Natural killer cell treated with Interleukin-12 subunit alpha and Interleukin-12 subunit beta and Interleukin-15 and Interleukin-18, amount 100 ng/mL, for 72 hours (primary cell): Measurements from ENCODE around the gene ANKS4B. TPM values are rescaled to one million over a fixed set of nuclear protein-coding genes. Genes with fewer than 3 reads are reported as not detected.
"Not testable (repeated sequence)": the region's sequence is repeated elsewhere in the genome, so short reads cannot be mapped to it uniquely, and the experiment has no call there.

Experiments
- ATAC-seq, 2 donors: fragments of 150-1000 bp; cut with Tn5 transposase in 1 of 2; sonication (Bioruptor Pico), chemical (Tn5 transposase) in 1 of 2; 2 replicates each; pipeline ENCODE4 v1.10.0; 2021
- DNase-seq: peaks from one replicate; pipeline ENCODE4 v3.0.0; 2022; ENCODE audit warnings: low spot score
- H3K27ac Mint-ChIP-seq, 2 donors: 1 replicate in 1 of 2; 2 replicates in 1 of 2; pipeline ENCODE4 v1.8.0; 2022; ENCODE audit warnings: mixed read lengths in 2 of 2, mild to moderate bottlenecking in 1 of 2, moderate library complexity in 1 of 2
- H3K27me3 Mint-ChIP-seq, 2 donors: 1 replicate in 1 of 2; 2 replicates in 1 of 2; pipeline ENCODE4 v1.8.0; 2022; ENCODE audit warnings: mixed read lengths in 2 of 2
- H3K36me3 Mint-ChIP-seq: one replicate; pipeline ENCODE4 v1.8.0; 2022; ENCODE audit warnings: mixed read lengths
- H3K4me1 Mint-ChIP-seq, 2 donors: 1 replicate in 1 of 2; 2 replicates in 1 of 2; pipeline ENCODE4 v1.8.0; 2022; ENCODE audit warnings: low read depth in 2 of 2, mixed read lengths in 2 of 2, mild to moderate bottlenecking in 1 of 2
- H3K4me3 Mint-ChIP-seq: one replicate; pipeline ENCODE4 v1.8.0; 2022; ENCODE audit warnings: mixed read lengths
- H3K9me3 Mint-ChIP-seq: 2 replicates; pipeline ENCODE4 v1.8.0; 2022; ENCODE audit warnings: mixed read lengths
- total RNA-seq, 2 donors: library from RNA; stranded (reverse); gene quantifications; one replicate each; pipeline ENCODE4 v1.2.3, GENCODE V29; 2022

The ANKS4B gene, protein sequence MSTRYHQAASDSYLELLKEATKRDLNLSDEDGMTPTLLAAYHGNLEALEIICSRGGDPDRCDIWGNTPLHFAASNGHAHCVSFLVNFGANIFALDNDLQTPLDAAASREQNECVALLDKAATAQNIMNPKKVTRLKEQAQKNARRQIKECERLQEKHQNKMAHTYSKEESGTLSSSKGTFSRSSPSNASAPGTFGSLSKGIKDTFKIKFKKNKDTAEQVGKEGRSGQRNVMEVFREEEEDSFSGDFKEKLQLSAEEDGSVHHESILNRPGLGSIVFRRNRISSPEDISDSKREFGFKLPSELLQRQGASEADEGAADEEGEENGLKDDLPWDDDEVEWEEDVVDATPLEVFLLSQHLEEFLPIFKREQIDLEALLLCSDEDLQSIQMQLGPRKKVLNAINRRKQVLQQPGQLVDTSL
- total RNA-seq = not detected

DNA sequence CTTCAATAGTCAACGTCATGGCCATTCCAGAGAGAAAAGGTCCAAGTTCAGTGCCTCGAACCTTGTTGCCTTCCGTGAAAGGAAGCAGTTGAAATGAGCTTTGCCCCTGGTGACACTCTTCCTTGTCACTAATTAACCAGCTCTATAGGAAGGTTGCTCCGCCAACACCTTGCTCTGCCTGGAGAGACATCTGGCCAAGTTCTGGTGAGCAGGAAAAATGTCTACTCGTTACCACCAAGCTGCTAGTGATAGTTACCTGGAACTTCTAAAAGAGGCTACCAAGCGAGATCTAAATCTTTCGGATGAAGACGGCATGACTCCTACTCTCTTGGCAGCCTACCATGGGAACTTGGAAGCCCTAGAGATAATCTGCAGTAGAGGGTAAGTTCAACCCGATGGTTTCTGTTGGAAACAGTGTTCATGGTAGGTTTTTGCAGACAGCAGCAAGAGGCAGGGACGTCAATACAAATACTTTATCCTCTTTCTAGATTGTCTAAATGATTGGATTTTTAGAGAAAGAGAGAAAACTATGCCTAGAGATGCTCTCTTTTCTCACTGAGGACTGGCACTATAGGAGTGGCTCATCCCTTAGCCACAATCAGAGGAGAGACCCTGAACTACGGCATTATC, at the start of gene ANKS4B:
Gene ANKS4B, plus strand, starts transcription at position 179 of the 630 bp plus-strand sequence. Its CDS starts 39 bp downstream, at position 218.
- Mint-ChIP-seq H3K9me3 (no peaks in the 10 kb centered on the region), H3K4me3 (no peak within 1 kb of the TSS), H3K36me3 (no peaks in the 10 kb centered on the region), H3K27ac (no peak within 1 kb of the TSS), H3K4me1 (no peaks in the 10 kb centered on the region), H3K27me3 (peaks cover 31 to 70% of the 10 kb centered on the region in 2 donors)
- ATAC-seq (no peak), DNase-seq (no peak)

DNA sequence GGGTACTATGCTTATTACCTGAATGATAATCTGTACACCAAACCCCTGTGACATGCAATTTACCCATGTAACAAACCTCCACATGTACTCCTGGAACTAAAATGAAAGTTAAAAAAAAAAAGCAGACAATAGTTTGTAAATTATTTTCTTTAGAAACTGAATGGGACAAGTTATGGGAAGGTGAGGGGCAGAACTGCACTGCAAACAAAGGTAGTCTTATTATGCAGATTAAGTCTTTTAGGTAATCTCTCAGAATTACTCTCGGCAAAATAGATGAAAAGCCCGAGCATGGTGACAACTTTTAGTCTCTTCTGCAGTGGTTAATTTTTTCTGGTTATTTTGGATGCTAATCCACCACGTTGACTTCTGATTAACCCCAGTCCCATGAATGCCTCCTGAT, 49.5 kb upstream of the ANKS4B start:
- H3K4me3 Mint-ChIP-seq = no peak overlapping the region
- H3K27me3 Mint-ChIP-seq = no peaks in the 10 kb centered on the region
- H3K36me3 Mint-ChIP-seq = peaks cover 8% of the 10 kb centered on the region
- no peaks in the 10 kb centered on the region for H3K9me3 Mint-ChIP-seq
- ATAC-seq (no peak), DNase-seq (no peak)
- peaks cover 10 to 11% of the 10 kb centered on the region in 2 donors for H3K4me1 Mint-ChIP-seq
- H3K27ac Mint-ChIP-seq = no peak overlapping the region

DNA sequence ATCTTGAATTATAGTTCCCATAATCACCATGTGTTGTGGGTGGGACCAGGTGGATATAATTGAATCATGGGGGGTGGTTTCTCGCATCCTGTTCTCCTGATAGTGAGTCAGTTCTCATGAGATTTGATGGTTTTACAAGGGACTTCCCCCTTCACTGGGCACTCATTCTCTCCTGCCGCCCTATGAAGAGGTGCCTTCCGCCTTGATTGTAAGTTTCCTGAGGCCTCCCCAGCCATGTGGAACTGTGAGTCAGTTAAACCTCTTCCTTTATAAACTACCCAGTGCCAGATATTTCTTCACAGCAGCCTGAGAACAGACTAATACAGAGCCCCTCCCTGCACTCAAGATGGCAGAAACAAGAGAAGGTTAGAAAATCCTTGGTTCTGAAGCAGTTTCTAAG, 48.7 kb upstream of the ANKS4B start:
- H3K9me3 Mint-ChIP-seq = no peaks in the 10 kb centered on the region
- peaks cover 8% of the 10 kb centered on the region for H3K36me3 Mint-ChIP-seq
- DNase-seq (no peak), ATAC-seq (peak; percentile 50 to 61)
- no peak overlapping the region for H3K4me3 Mint-ChIP-seq
- no peak overlapping the region for H3K27ac Mint-ChIP-seq
- H3K4me1 Mint-ChIP-seq = peaks cover 10 to 11% of the 10 kb centered on the region in 2 donors
- H3K27me3 Mint-ChIP-seq = no peaks in the 10 kb centered on the region

DNA sequence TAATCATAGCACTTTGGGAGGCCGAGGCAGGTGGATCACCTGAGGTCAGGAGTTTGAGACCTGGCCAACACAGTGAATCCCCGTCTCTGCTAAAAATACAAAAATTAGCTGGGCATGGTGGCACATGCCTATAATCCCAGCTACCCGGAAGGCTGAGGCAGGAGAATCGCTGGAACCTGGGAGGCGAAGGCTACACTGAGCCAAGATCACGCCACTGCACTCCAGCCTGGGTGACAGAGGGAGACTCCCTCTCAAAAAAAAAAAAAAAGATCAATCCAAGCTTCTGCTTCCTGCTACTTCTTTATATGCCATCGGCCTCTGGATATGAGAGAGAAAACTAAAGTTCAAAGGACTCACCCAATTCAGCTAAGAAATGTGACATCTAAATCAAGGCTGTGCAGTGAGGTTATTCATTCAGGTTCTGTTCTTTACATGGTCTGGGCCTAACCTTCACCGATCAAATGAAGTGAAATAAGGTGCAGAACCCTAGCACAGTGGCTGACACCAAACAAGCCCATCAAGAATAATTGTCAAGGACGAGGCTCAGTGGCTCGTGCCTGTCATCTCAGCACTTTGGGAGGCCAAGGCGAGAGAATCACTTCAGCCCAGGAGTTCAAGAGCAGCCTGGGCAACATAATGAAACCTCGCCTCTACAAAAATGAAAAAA, 47.7 kb upstream of the ANKS4B start:
- peaks cover 10 to 11% of the 10 kb centered on the region in 2 donors for H3K4me1 Mint-ChIP-seq
- DNase-seq (no peak), ATAC-seq (no peak)
- peaks cover 8% of the 10 kb centered on the region for H3K36me3 Mint-ChIP-seq
- H3K27me3 Mint-ChIP-seq = no peaks in the 10 kb centered on the region
- H3K27ac Mint-ChIP-seq = no peak overlapping the region
- H3K9me3 Mint-ChIP-seq = no peaks in the 10 kb centered on the region
- no peak overlapping the region for H3K4me3 Mint-ChIP-seq

DNA sequence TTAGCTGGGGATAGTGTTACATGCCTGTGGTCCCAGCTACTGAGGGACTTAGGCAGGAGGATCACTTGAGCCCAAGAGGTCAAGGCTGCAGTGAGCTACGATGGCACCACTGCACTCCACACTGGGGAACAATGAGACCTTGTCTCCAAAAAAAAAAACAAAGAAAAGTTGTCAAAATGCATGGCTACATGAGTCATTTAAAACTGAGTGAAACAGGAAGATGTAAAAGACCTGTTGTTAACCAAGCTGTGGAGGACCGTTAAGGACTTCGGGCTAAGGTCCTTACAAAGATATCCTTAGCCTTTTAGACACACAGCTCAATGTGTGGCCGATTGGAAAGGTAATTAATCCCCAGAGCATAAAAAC, 47.2 kb upstream of the ANKS4B start:
- Mint-ChIP-seq H3K36me3 (peaks cover 3% of the 10 kb centered on the region), H3K4me3 (no peak overlapping the region), H3K4me1 (peaks cover 10 to 11% of the 10 kb centered on the region in 2 donors), H3K27me3 (peaks cover 0 to 1% of the 10 kb centered on the region in 2 donors), H3K27ac (no peak overlapping the region), H3K9me3 (no peaks in the 10 kb centered on the region)
- no peak for DNase-seq
- ATAC-seq = no peak

DNA sequence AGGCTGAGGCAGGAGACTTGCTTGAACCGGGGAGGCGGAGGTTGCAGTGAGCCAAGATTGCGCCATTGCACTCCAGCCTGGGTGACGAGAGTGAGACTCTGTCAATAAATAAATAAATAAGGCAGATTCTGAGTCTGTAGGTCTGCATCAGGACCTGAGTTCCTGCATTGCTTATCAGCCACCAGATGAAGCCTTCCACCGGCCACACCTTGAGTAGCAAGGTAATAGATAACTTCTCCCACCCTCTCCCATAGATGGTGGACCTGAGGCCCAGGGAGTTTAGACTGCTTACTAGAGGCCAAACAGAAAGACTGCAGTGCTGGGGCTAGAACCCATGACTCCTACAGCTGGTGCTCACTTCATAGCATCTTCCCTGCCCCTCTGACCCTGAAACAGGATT, 44.2 kb upstream of the ANKS4B start:
- Mint-ChIP-seq H3K27me3 (peaks cover under 1 to 12% of the 10 kb centered on the region in 2 donors), H3K4me1 (peaks cover 10 to 11% of the 10 kb centered on the region in 2 donors), H3K36me3 (no peaks in the 10 kb centered on the region), H3K27ac (no peak overlapping the region), H3K4me3 (no peak overlapping the region), H3K9me3 (no peaks in the 10 kb centered on the region)
- DNase-seq = no peak
- ATAC-seq = no peak

DNA sequence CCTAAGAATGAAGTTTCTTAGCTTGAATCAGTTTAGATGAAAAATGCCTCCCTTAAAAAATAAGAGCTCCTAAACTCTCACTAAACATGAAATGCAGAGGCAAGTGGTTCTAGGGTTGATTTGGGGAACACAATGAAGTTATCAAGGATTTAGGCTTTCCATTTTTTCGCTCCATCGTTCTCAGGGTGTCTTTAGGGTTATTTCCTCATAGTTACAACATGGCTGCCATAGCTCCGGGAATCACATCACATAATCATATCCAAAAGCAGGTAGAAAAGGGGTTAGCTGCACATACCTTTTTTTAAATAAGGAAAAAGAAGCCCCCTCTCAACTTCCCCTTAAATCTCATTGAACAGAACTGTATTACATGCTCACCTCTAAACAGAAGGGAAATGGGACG, 43.5 kb upstream of the ANKS4B start:
- Mint-ChIP-seq H3K4me1 (peaks cover 5 to 7% of the 10 kb centered on the region in 2 donors), H3K27me3 (peaks cover 8 to 15% of the 10 kb centered on the region in 2 donors)

DNA sequence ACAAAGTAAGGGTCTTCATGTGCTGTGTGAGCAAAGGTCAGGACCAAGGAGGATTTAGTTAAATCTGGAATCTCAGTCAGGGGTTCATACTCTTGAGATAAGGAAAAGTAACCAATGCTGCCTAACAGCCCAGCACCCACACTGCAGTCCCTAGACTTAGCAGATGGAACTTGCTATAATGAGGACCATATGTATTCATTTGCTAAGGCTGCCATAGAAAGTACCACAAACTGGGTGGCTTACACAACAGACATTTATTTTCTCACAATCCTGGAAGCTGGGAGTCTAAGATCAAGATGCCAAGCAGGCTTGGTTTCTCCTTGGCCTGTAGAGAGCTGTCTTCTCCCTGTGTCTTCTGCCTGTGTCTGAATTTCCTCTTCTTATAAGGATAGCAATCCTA, 42.9 kb upstream of the ANKS4B start:
- DNase-seq (no peak), ATAC-seq (no peak)
- Mint-ChIP-seq H3K36me3 (no peaks in the 10 kb centered on the region), H3K4me3 (no peak overlapping the region), H3K27me3 (peaks cover 8 to 15% of the 10 kb centered on the region in 2 donors), H3K9me3 (no peaks in the 10 kb centered on the region), H3K4me1 (peaks cover 5% of the 10 kb centered on the region in 2 donors), H3K27ac (no peak overlapping the region)

More for the DNA sequence above, 43.5 kb upstream of the ANKS4B start:
- Mint-ChIP-seq H3K36me3 (no peaks in the 10 kb centered on the region), H3K27ac (no peak overlapping the region), H3K9me3 (no peaks in the 10 kb centered on the region), H3K4me3 (no peak overlapping the region)
- DNase-seq (no peak), ATAC-seq (no peak)

DNA sequence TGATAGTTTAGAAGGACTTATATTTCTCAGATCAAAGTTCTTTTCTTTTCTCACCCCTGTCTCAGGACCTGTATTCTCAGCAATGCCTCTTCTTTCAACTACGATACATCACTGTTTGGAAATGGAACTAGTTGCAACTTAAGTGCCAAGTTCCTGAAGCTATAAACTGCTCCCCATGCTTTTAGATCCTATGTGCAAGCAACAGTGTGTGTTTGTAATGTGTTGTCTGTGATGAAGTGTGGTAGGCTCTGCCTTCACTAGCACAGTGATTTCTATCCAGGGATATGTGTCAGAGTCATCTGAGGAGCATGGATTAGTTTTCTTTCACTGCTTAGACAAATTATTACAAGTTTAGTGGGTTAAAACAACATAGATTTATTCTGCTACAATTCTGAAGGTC, 40.5 kb upstream of the ANKS4B start:
- no peaks in the 10 kb centered on the region for H3K36me3 Mint-ChIP-seq
- no peak for ATAC-seq
- H3K4me1 Mint-ChIP-seq = peaks cover 3 to 5% of the 10 kb centered on the region in 2 donors
- peaks cover 8 to 15% of the 10 kb centered on the region in 2 donors for H3K27me3 Mint-ChIP-seq
- no peak overlapping the region for H3K27ac Mint-ChIP-seq
- H3K4me3 Mint-ChIP-seq = no peak overlapping the region
- no peak for DNase-seq
- H3K9me3 Mint-ChIP-seq = no peaks in the 10 kb centered on the region

DNA sequence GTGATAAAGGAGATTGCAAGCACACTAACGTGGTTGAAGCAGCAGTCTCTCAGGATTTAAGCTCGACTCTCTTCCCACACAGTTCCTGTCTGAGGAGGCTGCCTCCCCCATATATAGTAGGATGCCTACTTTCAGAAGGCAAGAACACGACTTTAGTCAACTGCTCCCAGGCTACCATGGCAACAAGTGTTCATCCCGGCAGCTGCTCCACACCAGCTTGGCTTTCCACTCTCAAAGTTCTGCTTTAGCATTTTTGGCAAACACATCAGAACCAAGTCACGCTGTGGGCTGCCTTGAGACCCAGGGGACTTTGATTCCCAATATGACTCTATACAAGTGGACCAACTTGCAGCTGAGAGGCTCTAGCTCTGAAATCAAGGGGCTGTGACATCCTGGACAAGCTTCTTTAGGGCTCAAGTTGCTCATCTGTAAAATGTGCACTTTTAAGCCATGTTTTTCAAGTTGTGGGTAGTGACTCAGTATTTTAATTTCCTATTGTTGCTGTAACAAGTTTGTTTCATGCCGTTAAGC, 38.7 kb upstream of the ANKS4B start:
- Mint-ChIP-seq H3K27ac (no peak overlapping the region), H3K4me1 (no peaks in the 10 kb centered on the region), H3K4me3 (no peak overlapping the region), H3K36me3 (no peaks in the 10 kb centered on the region), H3K27me3 (peaks cover 16 to 26% of the 10 kb centered on the region in 2 donors), H3K9me3 (no peaks in the 10 kb centered on the region)
- no peak for DNase-seq
- no peak for ATAC-seq

DNA sequence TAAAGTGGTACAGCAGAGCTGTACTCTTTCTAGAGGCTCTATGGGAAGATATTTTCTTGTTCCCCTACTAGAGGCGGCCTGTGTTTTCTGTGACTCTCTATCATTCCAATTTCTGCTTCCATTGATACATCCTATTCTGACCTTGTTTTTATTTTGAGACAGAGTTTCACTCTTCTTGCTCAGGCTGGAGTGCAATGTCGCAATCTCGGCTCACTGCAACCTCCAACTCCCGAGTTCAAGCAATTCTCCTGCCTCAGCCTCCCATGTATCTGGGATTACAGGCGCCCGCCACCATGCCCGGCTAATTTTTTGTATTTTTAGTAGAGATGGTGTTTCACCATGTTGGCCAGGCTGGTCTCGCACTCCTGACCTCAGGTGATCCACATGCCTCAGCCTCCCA, 38.2 kb upstream of the ANKS4B start:
- not testable (repeated sequence) for H3K4me3 Mint-ChIP-seq, H3K9me3 Mint-ChIP-seq, DNase-seq, ATAC-seq, H3K4me1 Mint-ChIP-seq, H3K27ac Mint-ChIP-seq, H3K36me3 Mint-ChIP-seq
- H3K27me3 Mint-ChIP-seq = peaks cover 20 to 27% of the 10 kb centered on the region in 2 donors

DNA sequence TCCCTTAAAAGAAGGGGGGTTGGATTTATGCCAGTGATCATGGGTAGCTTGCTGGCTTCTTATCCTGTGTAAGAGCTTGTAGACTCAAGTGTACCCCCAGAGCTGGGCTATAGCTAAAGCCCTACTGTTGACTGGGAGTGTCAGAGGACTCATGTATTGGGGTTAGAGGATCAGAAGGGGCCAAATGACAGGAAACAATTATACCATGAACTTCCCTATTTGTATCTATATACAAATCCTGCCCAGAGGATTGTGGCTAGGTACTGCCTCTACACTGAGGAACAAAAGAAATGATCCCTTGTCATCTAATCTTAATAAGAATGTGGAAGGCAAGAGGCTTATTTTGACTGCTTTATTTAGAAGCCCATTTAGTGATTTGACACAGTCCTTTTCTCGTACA, 36.4 kb upstream of the ANKS4B start:
- no peaks in the 10 kb centered on the region for H3K36me3 Mint-ChIP-seq
- no peak for DNase-seq
- H3K4me1 Mint-ChIP-seq = no peaks in the 10 kb centered on the region
- no peaks in the 10 kb centered on the region for H3K9me3 Mint-ChIP-seq
- no peak overlapping the region for H3K27ac Mint-ChIP-seq
- no peak overlapping the region for H3K4me3 Mint-ChIP-seq
- peaks cover 28 to 34% of the 10 kb centered on the region in 2 donors for H3K27me3 Mint-ChIP-seq
- no peak for ATAC-seq

DNA sequence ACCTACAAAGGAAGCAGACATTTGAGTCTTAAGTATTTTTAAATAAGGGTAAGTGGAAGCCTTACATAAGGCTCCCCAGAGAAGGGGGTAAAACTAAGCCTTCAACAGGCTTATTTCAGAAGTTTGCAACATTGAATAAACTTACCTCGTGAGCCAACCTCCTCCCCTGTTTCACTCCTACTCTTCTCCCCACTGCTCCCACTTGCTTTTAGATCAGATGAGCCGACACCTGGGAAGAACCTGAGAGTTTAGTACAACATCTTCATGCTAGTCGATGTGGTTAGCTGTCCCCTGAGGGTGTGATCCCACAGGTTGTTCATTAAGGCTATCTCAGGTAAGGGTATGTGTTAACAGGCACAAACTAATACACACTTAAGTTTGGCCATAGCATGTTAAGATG, 35.9 kb upstream of the ANKS4B start:
- DNase-seq (no peak), ATAC-seq (no peak)
- Mint-ChIP-seq H3K9me3 (no peaks in the 10 kb centered on the region), H3K27me3 (peaks cover 33 to 35% of the 10 kb centered on the region in 2 donors), H3K4me3 (no peak overlapping the region), H3K27ac (no peak overlapping the region), H3K36me3 (no peaks in the 10 kb centered on the region), H3K4me1 (no peaks in the 10 kb centered on the region)
